ENCODE measurements around the gene HNRNPUL1. TPM values are rescaled to one million over a fixed set of nuclear protein-coding genes. Genes with fewer than 3 reads are reported as not detected.

HNRNPUL1 gene
- total and polyA plus RNA-seq, 9 of the 15 experiments (the other 6 are each of a cell fraction or from before 2014, with no cell fraction given), result 7.3 to 211 (median 85.0) TPM

DNA sequence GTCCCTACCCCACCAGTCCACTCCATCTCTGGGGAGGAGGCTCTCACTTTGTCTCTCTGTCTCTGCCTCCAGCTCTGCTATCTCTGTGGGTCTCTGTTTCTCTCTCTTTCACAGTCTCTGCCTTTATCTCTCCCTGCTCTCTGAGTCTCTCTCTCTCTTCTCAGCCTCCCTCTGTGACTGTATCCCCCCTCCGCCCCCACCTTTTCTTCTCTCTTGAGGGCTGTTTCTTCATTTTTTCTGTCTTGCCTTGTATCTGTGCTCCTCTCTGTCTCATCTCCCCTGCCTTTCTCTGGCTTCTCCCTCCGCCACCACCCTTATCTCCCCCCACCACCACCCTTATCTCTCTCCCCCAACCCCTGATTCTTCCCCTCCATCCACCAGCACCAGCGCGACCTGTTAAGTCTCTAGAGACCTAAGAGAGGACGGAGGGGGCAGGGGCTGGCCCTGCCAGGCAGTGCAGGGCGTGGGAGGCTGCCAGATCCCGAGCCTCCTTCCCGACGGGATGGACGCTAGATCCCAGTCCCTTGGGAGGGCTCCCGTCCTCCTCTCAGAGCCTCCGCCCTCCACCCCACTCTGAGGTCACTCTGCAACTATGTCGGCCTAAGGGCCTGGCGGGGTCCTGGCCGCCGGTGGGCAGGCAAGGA, 44.1 kb upstream of the HNRNPUL1 start (continued):
- TF ChIP-seq RCOR1 (IDR thresholded peaks at IDR 0.05; ENCODE audit: borderline replicate concordance in 1 of 2, low read depth in 2 of 2, low read length in 2 of 2) (peak in 1 of 2 experiments; percentile 77; a peak in 2 of 4 replicates), KLF16 (IDR thresholded peaks at IDR 0.05) (peak; percentile 42; the same call in 1 of the 2 replicates), ZNF143 (CRISPR knock-in tag; IDR thresholded peaks at IDR 0.05) (no peak), ARNT (IDR thresholded peaks at IDR 0.05) (0 out of 4 replicates have a peak, but pooled peaks of 1 of the 2 experiments have one; percentile 39), NELFE (IDR thresholded peaks at IDR 0.05; ENCODE audit: insufficient read depth, insufficient read length) (no peak), GATAD2A (IDR thresholded peaks at IDR 0.05) (peak; percentile 78; the same call in 1 of the 2 replicates), MLLT1 (IDR thresholded peaks at IDR 0.05) (peak; percentile 19 to 78; a peak in 1 of 4 replicates), PHB (CRISPR knock-in tag; IDR thresholded peaks at IDR 0.05) (no peak), MAZ (CRISPR knock-in tag; conservative IDR thresholded peaks at IDR 0.05 in 1 of 2, IDR thresholded peaks at IDR 0.05 in 1 of 2) (peak in 1 of 2 experiments; percentile 65; a peak in 3 of 4 replicates), FOSL1 (tag; conservative IDR thresholded peaks at IDR 0.05) (peak; percentile 45; the same call in 1 of the 2 replicates), TCF7 (IDR thresholded peaks at IDR 0.05; ENCODE audit: borderline replicate concordance) (no peak), PRPF4 (IDR thresholded peaks at IDR 0.05; ENCODE audit: insufficient read depth, low read depth, low read length, poor library complexity, severe bottlenecking) (no peak), TFE3 (CRISPR knock-in tag; IDR thresholded peaks at IDR 0.05) (no peak), CBFA2T2 (conservative IDR thresholded peaks at IDR 0.05) (peak; percentile 87), ZFP36 (IDR thresholded peaks at IDR 0.05; ENCODE audit: low read depth, low read length, partially characterized antibody) (peak; percentile 3), CBX2 (IDR thresholded peaks at IDR 0.05; ENCODE audit: insufficient read depth, low read length, poor library complexity, severe bottlenecking) (no peak), ETV5 (CRISPR knock-in tag; IDR thresholded peaks at IDR 0.05; ENCODE audit: low read depth) (no peak), MLX (CRISPR knock-in tag; conservative IDR thresholded peaks at IDR 0.05) (no peak), ZBTB7A (IDR thresholded peaks at IDR 0.05; ENCODE audit: borderline replicate concordance, control insufficient read depth, low read depth, low read length) (peak; percentile 74; the same call in 1 of the 2 replicates)
- TF ChIP-seq, protein P1, sequence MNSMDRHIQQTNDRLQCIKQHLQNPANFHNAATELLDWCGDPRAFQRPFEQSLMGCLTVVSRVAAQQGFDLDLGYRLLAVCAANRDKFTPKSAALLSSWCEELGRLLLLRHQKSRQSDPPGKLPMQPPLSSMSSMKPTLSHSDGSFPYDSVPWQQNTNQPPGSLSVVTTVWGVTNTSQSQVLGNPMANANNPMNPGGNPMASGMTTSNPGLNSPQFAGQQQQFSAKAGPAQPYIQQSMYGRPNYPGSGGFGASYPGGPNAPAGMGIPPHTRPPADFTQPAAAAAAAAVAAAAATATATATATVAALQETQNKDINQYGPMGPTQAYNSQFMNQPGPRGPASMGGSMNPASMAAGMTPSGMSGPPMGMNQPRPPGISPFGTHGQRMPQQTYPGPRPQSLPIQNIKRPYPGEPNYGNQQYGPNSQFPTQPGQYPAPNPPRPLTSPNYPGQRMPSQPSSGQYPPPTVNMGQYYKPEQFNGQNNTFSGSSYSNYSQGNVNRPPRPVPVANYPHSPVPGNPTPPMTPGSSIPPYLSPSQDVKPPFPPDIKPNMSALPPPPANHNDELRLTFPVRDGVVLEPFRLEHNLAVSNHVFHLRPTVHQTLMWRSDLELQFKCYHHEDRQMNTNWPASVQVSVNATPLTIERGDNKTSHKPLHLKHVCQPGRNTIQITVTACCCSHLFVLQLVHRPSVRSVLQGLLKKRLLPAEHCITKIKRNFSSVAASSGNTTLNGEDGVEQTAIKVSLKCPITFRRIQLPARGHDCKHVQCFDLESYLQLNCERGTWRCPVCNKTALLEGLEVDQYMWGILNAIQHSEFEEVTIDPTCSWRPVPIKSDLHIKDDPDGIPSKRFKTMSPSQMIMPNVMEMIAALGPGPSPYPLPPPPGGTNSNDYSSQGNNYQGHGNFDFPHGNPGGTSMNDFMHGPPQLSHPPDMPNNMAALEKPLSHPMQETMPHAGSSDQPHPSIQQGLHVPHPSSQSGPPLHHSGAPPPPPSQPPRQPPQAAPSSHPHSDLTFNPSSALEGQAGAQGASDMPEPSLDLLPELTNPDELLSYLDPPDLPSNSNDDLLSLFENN (IDR thresholded peaks at IDR 0.05; ENCODE audit: low read depth in 2 of 2, low read length in 2 of 2), result no peak

All from K562 (cell line).